Measurements from ENCODE around the gene USP37.

USP37 gene

DNA sequence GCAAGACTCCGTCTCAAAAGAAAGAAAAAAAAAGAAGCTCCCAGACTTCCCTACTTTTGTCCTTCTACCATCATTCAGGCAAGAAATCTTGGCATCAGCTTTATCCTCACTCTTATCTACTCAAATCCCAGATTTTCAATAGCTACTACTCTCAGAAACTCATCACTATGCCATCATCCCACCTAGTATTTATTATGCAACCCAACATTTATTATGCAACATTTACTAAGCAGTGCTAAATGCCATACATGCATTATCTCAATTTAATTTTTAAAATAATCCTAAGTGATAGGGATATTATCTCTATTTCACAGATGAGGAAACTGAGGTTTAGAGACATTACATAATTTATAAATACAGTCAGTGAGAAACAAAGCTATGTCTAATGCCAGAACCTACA, 4.1 kb downstream of the USP37 start:
- Histone ChIP-seq H3K9me3 (ENCODE audit: insufficient read depth, low read length, severe bottlenecking) (no peaks in the 10 kb centered on the region), H3K4me2 (ENCODE audit: insufficient read depth, low read length) (peak overlapping the region; percentile 14; the same call in 1 of the 2 replicates), H3K4me3 (ENCODE audit: low read depth in 1 of 2, low read length in 2 of 2) (no peak overlapping the region), H3K36me3 (ENCODE audit: insufficient read depth, low read length) (peaks cover 60% of the 10 kb centered on the region), H3K4me1 (ENCODE audit: insufficient read depth, low read length) (peaks cover 33% of the 10 kb centered on the region), H3K79me2 (ENCODE audit: insufficient read depth, low read length) (peaks cover 84% of the 10 kb centered on the region), H2AFZ (ENCODE audit: low read depth, low read length) (no peak overlapping the region), H3K27ac (ENCODE audit: low read length) (no peak overlapping the region), H3K9ac (ENCODE audit: low read depth, low read length) (no peak overlapping the region), H4K20me1 (ENCODE audit: insufficient read depth, low read length) (peaks cover 7% of the 10 kb centered on the region; the same call in 1 of the 2 replicates), H3K27me3 (ENCODE audit: insufficient read depth, low read length, poor library complexity) (no peaks in the 10 kb centered on the region)
- TF ChIP-seq EZH2 (IDR thresholded peaks at IDR 0.05; ENCODE audit: borderline replicate concordance, low read depth, low read length, severe bottlenecking) = no peak
- TF ChIP-seq, protein P1, sequence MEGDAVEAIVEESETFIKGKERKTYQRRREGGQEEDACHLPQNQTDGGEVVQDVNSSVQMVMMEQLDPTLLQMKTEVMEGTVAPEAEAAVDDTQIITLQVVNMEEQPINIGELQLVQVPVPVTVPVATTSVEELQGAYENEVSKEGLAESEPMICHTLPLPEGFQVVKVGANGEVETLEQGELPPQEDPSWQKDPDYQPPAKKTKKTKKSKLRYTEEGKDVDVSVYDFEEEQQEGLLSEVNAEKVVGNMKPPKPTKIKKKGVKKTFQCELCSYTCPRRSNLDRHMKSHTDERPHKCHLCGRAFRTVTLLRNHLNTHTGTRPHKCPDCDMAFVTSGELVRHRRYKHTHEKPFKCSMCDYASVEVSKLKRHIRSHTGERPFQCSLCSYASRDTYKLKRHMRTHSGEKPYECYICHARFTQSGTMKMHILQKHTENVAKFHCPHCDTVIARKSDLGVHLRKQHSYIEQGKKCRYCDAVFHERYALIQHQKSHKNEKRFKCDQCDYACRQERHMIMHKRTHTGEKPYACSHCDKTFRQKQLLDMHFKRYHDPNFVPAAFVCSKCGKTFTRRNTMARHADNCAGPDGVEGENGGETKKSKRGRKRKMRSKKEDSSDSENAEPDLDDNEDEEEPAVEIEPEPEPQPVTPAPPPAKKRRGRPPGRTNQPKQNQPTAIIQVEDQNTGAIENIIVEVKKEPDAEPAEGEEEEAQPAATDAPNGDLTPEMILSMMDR (IDR thresholded peaks at IDR 0.05; ENCODE audit: borderline replicate concordance, extremely low read depth, low read length, poor library complexity, severe bottlenecking) = no peak
- ATAC-seq (ENCODE audit: insufficient read depth, low read depth) (no peak), DNase-seq (no peak)

DNA sequence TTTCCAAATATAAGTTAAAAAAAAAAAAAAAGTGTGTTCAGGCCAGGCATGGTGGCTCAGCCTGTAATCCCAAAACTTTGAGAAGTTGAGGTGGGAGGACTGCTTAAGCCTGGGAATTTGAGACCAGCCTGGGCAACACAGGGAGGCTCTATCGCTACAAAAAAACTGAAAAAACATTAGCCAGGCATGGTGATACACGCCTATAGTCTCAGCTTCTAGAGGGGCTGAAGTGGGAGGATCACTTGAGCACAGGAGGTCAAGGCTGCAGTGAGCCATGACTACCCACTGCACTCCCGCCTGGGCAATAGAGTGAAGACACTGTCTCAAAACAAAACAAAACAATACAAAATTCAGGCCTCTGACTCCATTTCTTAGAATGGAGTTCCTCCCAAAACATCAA, 9.2 kb downstream of the USP37 start:
- no peak for TF ChIP-seq EZH2 (IDR thresholded peaks at IDR 0.05; ENCODE audit: borderline replicate concordance, low read depth, low read length, severe bottlenecking)
- TF ChIP-seq, protein P1 (IDR thresholded peaks at IDR 0.05; ENCODE audit: borderline replicate concordance, extremely low read depth, low read length, poor library complexity, severe bottlenecking) = no peak
- Histone ChIP-seq H3K9ac (ENCODE audit: low read depth, low read length) (no peak overlapping the region), H3K27ac (ENCODE audit: low read length) (no peak overlapping the region), H3K4me3 (ENCODE audit: low read depth in 1 of 2, low read length in 2 of 2) (no peak overlapping the region), H3K4me1 (ENCODE audit: insufficient read depth, low read length) (0 out of 2 replicates have a peak, but pooled peaks cover 5% of the 10 kb centered on the region), H3K27me3 (ENCODE audit: insufficient read depth, low read length, poor library complexity) (no peaks in the 10 kb centered on the region), H3K4me2 (ENCODE audit: insufficient read depth, low read length) (no peak overlapping the region), H3K79me2 (ENCODE audit: insufficient read depth, low read length) (peaks cover 46% of the 10 kb centered on the region), H3K36me3 (ENCODE audit: insufficient read depth, low read length) (peaks cover 88% of the 10 kb centered on the region), H2AFZ (ENCODE audit: low read depth, low read length) (no peak overlapping the region), H3K9me3 (ENCODE audit: insufficient read depth, low read length, severe bottlenecking) (no peaks in the 10 kb centered on the region), H4K20me1 (ENCODE audit: insufficient read depth, low read length) (peaks cover 7% of the 10 kb centered on the region; the same call in 1 of the 2 replicates)
- no peak for DNase-seq
- ATAC-seq (ENCODE audit: insufficient read depth, low read depth) = no peak

DNA sequence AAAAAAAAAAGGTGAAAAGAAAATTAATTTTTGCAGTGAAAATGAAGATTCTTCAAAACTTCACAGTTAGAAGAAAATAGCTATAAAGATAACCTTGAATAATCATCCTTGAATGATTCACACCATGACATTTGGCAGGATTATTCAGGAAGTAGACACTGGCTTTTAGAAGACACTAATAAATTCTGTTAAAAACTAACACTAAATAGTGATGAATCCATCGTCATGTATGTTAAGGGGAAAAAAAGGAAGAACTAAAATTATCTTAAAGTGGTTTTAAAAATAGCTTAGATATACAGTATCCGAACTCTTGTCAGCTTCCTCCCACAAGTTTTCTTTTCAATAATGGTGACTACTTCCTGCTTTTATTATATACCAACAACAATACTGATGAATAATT, 10.2 kb downstream of the USP37 start:
- Histone ChIP-seq H3K27ac (ENCODE audit: low read length) (no peak overlapping the region), H3K9me3 (ENCODE audit: insufficient read depth, low read length, severe bottlenecking) (no peaks in the 10 kb centered on the region), H3K4me1 (ENCODE audit: insufficient read depth, low read length) (no peaks in the 10 kb centered on the region), H4K20me1 (ENCODE audit: insufficient read depth, low read length) (peaks cover 3% of the 10 kb centered on the region; the same call in 1 of the 2 replicates), H3K9ac (ENCODE audit: low read depth, low read length) (no peak overlapping the region), H3K79me2 (ENCODE audit: insufficient read depth, low read length) (peaks cover 35% of the 10 kb centered on the region), H2AFZ (ENCODE audit: low read depth, low read length) (no peak overlapping the region), H3K27me3 (ENCODE audit: insufficient read depth, low read length, poor library complexity) (no peaks in the 10 kb centered on the region), H3K36me3 (ENCODE audit: insufficient read depth, low read length) (peaks cover 90% of the 10 kb centered on the region), H3K4me3 (ENCODE audit: low read depth in 1 of 2, low read length in 2 of 2) (no peak overlapping the region), H3K4me2 (ENCODE audit: insufficient read depth, low read length) (no peak overlapping the region)
- ATAC-seq (ENCODE audit: insufficient read depth, low read depth) = no peak
- no peak for DNase-seq
- TF ChIP-seq EZH2 (IDR thresholded peaks at IDR 0.05; ENCODE audit: borderline replicate concordance, low read depth, low read length, severe bottlenecking) = no peak
- TF ChIP-seq, protein P1 (IDR thresholded peaks at IDR 0.05; ENCODE audit: borderline replicate concordance, extremely low read depth, low read length, poor library complexity, severe bottlenecking) = no peak

Measured in DND-41 (cell line).